Measurements from ENCODE around the gene SLC7A1. TPM values are rescaled to one million over a fixed set of nuclear protein-coding genes. Genes with fewer than 3 reads are reported as not detected.

The SLC7A1 gene
- total and polyA plus RNA-seq, 2 of the 8 experiments (the other 6 are each of a cell fraction or from before 2014, with no cell fraction given) = 26.8 to 114 TPM

- no peaks in the 10 kb centered on the region for H3K36me3 ChIP-seq (ENCODE audit: control insufficient read depth in 2 of 4, insufficient read depth in 4 of 4, low read length in 3 of 4)
- H2AFZ ChIP-seq (ENCODE audit: low read length) = no peak overlapping the region
- H2BK12ac ChIP-seq (ENCODE audit: low read depth, low read length) = no peak overlapping the region
- H3K4me3 ChIP-seq (ENCODE audit: extremely low read depth in 1 of 4, insufficient read depth in 2 of 4, low read depth in 3 of 4, low read length in 4 of 4) = no peak overlapping the region
- H3K27me3 ChIP-seq (replicated peaks in 1 of 4; ENCODE audit: control insufficient read depth in 3 of 4, extremely low read depth in 1 of 4, insufficient read depth in 3 of 4, low read length in 3 of 4) = no peaks in the 10 kb centered on the region; a peak in 1 of 7 replicates
- FAIRE-seq (no peak), DNase-seq (ENCODE audit: low read depth in 1 of 2, low spot score in 2 of 2) (no peak)
- no peak overlapping the region for H4K8ac ChIP-seq (ENCODE audit: extremely low read depth, insufficient read depth, low read length)
- no peak overlapping the region for H3K14ac ChIP-seq (ENCODE audit: insufficient read length)
- H4K5ac ChIP-seq (ENCODE audit: insufficient read length, low read depth, low read length) = no peak overlapping the region
- H3K27ac ChIP-seq (ENCODE audit: low read depth, low read length) = no peak overlapping the region
- H4K91ac ChIP-seq (replicated peaks; ENCODE audit: insufficient read length, low read length) = no peak overlapping the region
- no peak overlapping the region for H2BK20ac ChIP-seq (ENCODE audit: low read length)
- H2BK120ac ChIP-seq (replicated peaks; ENCODE audit: low read depth, low read length) = no peak overlapping the region
- 89% methylated on average over 7 of the region's 7 CpGs; no CpG with 5 or more reads in 1 of the 2 experiments for WGBS, 2 experiments (ENCODE audit: extremely low coverage in 1 of 2, insufficient coverage in 1 of 2, insufficient read length in 1 of 2, insufficient replicate concordance in 2 of 2, low coverage in 1 of 2, low lambda C conversion rate in 2 of 2, missing lambda C conversion rate in 1 of 2)
- no peak overlapping the region for H2AK5ac ChIP-seq (ENCODE audit: low read depth, low read length)
- no peak overlapping the region for H3K18ac ChIP-seq (ENCODE audit: extremely low read depth, low read length)
- peaks cover 0 to 3% of the 10 kb centered on the region in 2 experiments for H4K20me1 ChIP-seq (replicated peaks in 1 of 2; ENCODE audit: control insufficient read depth in 1 of 2, insufficient read depth in 2 of 2, low read length in 2 of 2)
- no peak overlapping the region for H3K4ac ChIP-seq (replicated peaks; ENCODE audit: insufficient read length, low read depth, low read length)
- CTCF ChIA-PET (ENCODE audit: partially characterized antibody) = interaction anchor here (1.4 to 17.8 kb wide), 3 partner anchors 8 to 213 kb away, joined by 3 to 210 read pairs (median 37); no protein-coding TSS in a partner anchor
- H3K9ac ChIP-seq (replicated peaks in 1 of 4; ENCODE audit: extremely low read depth in 1 of 4, low read depth in 3 of 4, low read length in 3 of 4) = no peak overlapping the region
- TF ChIP-seq JUN (IDR thresholded peaks at IDR 0.05; ENCODE audit: low read depth, low read length) = no peak
- no peak for TF ChIP-seq BACH1 (IDR thresholded peaks at IDR 0.05; ENCODE audit: low read length)
- no peak for TF ChIP-seq MAFK (IDR thresholded peaks at IDR 0.05; ENCODE audit: low read depth, low read length)
- no peak for TF ChIP-seq HDAC6 (IDR thresholded peaks at IDR 0.05; ENCODE audit: low read depth, low read length)
- TF ChIP-seq E2F6 (IDR thresholded peaks at IDR 0.05) = no peak
- no peak for TF ChIP-seq HDAC2 (IDR thresholded peaks at IDR 0.05; ENCODE audit: borderline replicate concordance in 1 of 2, low read depth in 2 of 2, low read length in 2 of 2)
- TF ChIP-seq BRCA1 (IDR thresholded peaks at IDR 0.05; ENCODE audit: low read depth, low read length) = no peak
- TF ChIP-seq JUND (IDR thresholded peaks at IDR 0.05; ENCODE audit: low read length) = no peak
- TF ChIP-seq NRF1 (IDR thresholded peaks at IDR 0.05; ENCODE audit: low read depth, low read length) = no peak
- POLR2A ChIA-PET (ENCODE audit: partially characterized antibody) = no interaction called here
- no peak overlapping the region for H3K23ac ChIP-seq (ENCODE audit: insufficient read length)
- no peaks in the 10 kb centered on the region for H3K23me2 ChIP-seq (ENCODE audit: low read depth, low read length)
- no peaks in the 10 kb centered on the region for H3K79me2 ChIP-seq (ENCODE audit: control insufficient read depth in 1 of 2, insufficient read depth in 2 of 2, low read length in 2 of 2)
- no peaks in the 10 kb centered on the region for H3K79me1 ChIP-seq (ENCODE audit: low read depth, low read length)
- H3K4me2 ChIP-seq (ENCODE audit: insufficient read depth in 1 of 2, low read depth in 2 of 2, low read length in 2 of 2) = no peak overlapping the region
- H2BK15ac ChIP-seq (ENCODE audit: low read length) = no peak overlapping the region
- H3K9me3 ChIP-seq (ENCODE audit: insufficient read depth in 2 of 2, low read depth in 1 of 2, low read length in 1 of 2) = no peaks in the 10 kb centered on the region
- peaks cover 0 to 3% (median 0%) of the 10 kb centered on the region in 4 experiments; a peak in 2 of 7 replicates for H3K4me1 ChIP-seq (replicated peaks in 1 of 4; ENCODE audit: control insufficient read depth in 3 of 4, insufficient read depth in 4 of 4, low read length in 3 of 4)
- H3K56ac ChIP-seq (replicated peaks; ENCODE audit: insufficient read length, low read depth, low read length) = no peak overlapping the region
- H2BK5ac ChIP-seq (ENCODE audit: low read depth, low read length) = no peak overlapping the region
Observed at GRCh38 chr13:29500386-29500785, 95.1 kb downstream of the SLC7A1 start.

Data from H1 (cell line).